K562 (cell line): ENCODE data around the gene TELO2. TPM values are rescaled to one million over a fixed set of nuclear protein-coding genes. Genes with fewer than 3 reads are reported as not detected.

Experiments
- ATAC-seq: fragments of 200-7000 bp; cut with Tn5 transposase; 3 replicates; pipeline ENCODE4 v1.9.1; 2020; ENCODE audit warnings: moderate library complexity
- BruUV-seq: library from RNA; stranded (reverse); fragments of 400-500 nt; replicated peaks from 2 replicates; lab custom pipeline; 2021; lab: Mats Ljungman, UMichigan
- CTCF ChIA-PET: fragments of 300-600 bp; formaldehyde crosslinking; extraction: SDS; loops from one replicate; lab custom pipeline; 2021; ENCODE audit warnings: low intra/inter-chr PET ratio; lab: Yijun Ruan, JAX
- POLR2A ChIA-PET: fragments of 300-600, 350-650 bp; sonication (Branson Sonifier 250); formaldehyde crosslinking; extraction: SDS; loops from one replicate; lab custom pipeline; 2021; ENCODE audit warnings: antibody characterized with exemption, inconsistent platforms; lab: Yijun Ruan, JAX
- DNase-seq, 4 experiments: peaks; one replicate each; pipeline versions ENCODE4 v3.0.0 to v3.0.0-alpha.2; 2011 to 2018; ENCODE audit warnings: low spot score in 3 of 4, mixed read lengths in 3 of 4; ENCODE audit errors: extremely low read depth in 1 of 4
- FAIRE-seq: peaks from 2 replicates; lab custom pipeline; 2011; peaks lifted over from hg19 to GRCh38; lab: Jason Lieb, UNC
- H2AFZ ChIP-seq: 2 replicates; pipeline ENCODE4 v1.6.0; 2011; ENCODE audit warnings: low read depth, low read length, control low read depth, inconsistent platforms
- H3K27ac ChIP-seq: fragments of 200-600 bp; 3 replicates; pipeline ENCODE4 v1.8.0; 2011; ENCODE audit warnings: low read depth, mild to moderate bottlenecking, control low read depth, inconsistent platforms, low read length, moderate library complexity, mixed read lengths; ENCODE audit errors: extremely low read depth
- H3K27me3 ChIP-seq, 2 experiments: fragments of 300-600 bp in 1 of 2; 2 replicates in 1 of 2; 3 replicates in 1 of 2; pipeline versions ENCODE4 v1.6.0 to v1.8.0; 2011; ENCODE audit warnings: inconsistent platforms in 2 of 2, low read length in 2 of 2, mild to moderate bottlenecking in 1 of 2, mixed read lengths in 1 of 2, moderate library complexity in 1 of 2; ENCODE audit not compliant: control insufficient read depth in 2 of 2, insufficient read depth in 2 of 2
- H3K36me3 ChIP-seq: fragments of 300-600 bp; 3 replicates; pipeline ENCODE4 v1.8.0; 2011; ENCODE audit warnings: mild to moderate bottlenecking, low read length, inconsistent platforms; ENCODE audit not compliant: control insufficient read depth, insufficient read depth
- H3K4me1 ChIP-seq, 2 experiments: fragments of 200-600 bp in 1 of 2; replicated peaks in 1 of 2; 2 replicates in 1 of 2; 3 replicates in 1 of 2; pipeline versions ENCODE4 v1.5.1 to v1.8.0; 2011; ENCODE audit warnings: inconsistent platforms in 2 of 2, low read length in 2 of 2, mild to moderate bottlenecking in 1 of 2, mixed read lengths in 1 of 2, moderate library complexity in 1 of 2; ENCODE audit not compliant: control insufficient read depth in 2 of 2, insufficient read depth in 2 of 2
- H3K4me2 ChIP-seq: 2 replicates; pipeline ENCODE4 v1.6.1; 2011; ENCODE audit warnings: low read length, control low read depth, inconsistent platforms, mixed read lengths; ENCODE audit not compliant: insufficient read depth
- H3K4me3 ChIP-seq: fragments of 200-600 bp; sonication (generic), shearing (Covaris generic); 2 replicates; pipeline ENCODE4 v1.5.1; 2016; ENCODE audit warnings: control low read depth, inconsistent platforms
- H3K79me2 ChIP-seq: fragments of 200-600 bp; 3 replicates; pipeline ENCODE4 v1.8.0; 2011; ENCODE audit warnings: low read length, inconsistent platforms; ENCODE audit not compliant: control insufficient read depth, insufficient read depth
- H3K9ac ChIP-seq, 2 experiments: 2 replicates each; pipeline versions ENCODE4 v1.6.0 to v1.6.1; 2011; ENCODE audit warnings: low read depth in 2 of 2, low read length in 2 of 2, control low read depth in 1 of 2, inconsistent platforms in 1 of 2, mild to moderate bottlenecking in 1 of 2, mixed read lengths in 1 of 2; ENCODE audit not compliant: insufficient read depth in 1 of 2
- H3K9me1 ChIP-seq: one replicate; pipeline ENCODE4 v1.6.0; 2011; ENCODE audit warnings: inconsistent platforms, mild to moderate bottlenecking, low read length, moderate library complexity; ENCODE audit not compliant: control insufficient read depth, insufficient read depth
- H3K9me3 ChIP-seq: replicated peaks from 2 replicates; pipeline ENCODE4 v1.5.1; 2011; ENCODE audit warnings: low read depth, low read length, inconsistent platforms; ENCODE audit not compliant: control insufficient read depth, insufficient read depth
- H4K20me1 ChIP-seq: replicated peaks from 2 replicates; pipeline ENCODE4 v1.6.1; 2011; ENCODE audit warnings: low read length, inconsistent platforms, mixed read lengths; ENCODE audit not compliant: control insufficient read depth, insufficient read depth
- HLTF ChIP-seq: fragments of 450-650 bp; IDR thresholded peaks from 2 replicates; pipeline ENCODE4 v1.6.1; 2016
- HNRNPL ChIP-seq: fragments of 200-400 bp; formaldehyde crosslinking; IDR thresholded peaks from 2 replicates; pipeline ENCODE4 v1.6.1; 2017; ENCODE audit warnings: low read depth, mild to moderate bottlenecking, low read length
- STAG1 ChIP-seq: sonication (generic); formaldehyde crosslinking; IDR thresholded peaks from 2 replicates; pipeline ENCODE4 v1.5.0; 2020; ENCODE audit warnings: missing genetic modification reagents, borderline replicate concordance
- ZNF436 ChIP-seq: fragments of 250-450, 450-650 bp; sonication (Bioruptor Pico); formaldehyde crosslinking; IDR thresholded peaks from 2 replicates; pipeline ENCODE4 v1.7.0; 2020; ENCODE audit warnings: mild to moderate bottlenecking
- WGBS: fragments of 100-300 bp; shearing (Covaris generic); methylation state at CpG from one replicate; pipeline ENCODE4 v1.1.6; 2016; ENCODE audit warnings: low coverage, mixed read lengths; ENCODE audit not compliant: insufficient coverage; ENCODE audit errors: missing lambda C conversion rate; 5-methylcytosine and 5-hydroxymethylcytosine counted together
- in situ Hi-C: fragments of 300-500 bp; cut with MboI; formaldehyde crosslinking; loops from 4 replicates; pipeline ENCODE4 v1.15.0; 2018; ENCODE audit warnings: inconsistent platforms, mixed read lengths
- intact Hi-C: fragments of 100-400 bp; cut with micrococcal nuclease; formaldehyde crosslinking; loops from 2 replicates; pipeline ENCODE4 v1.14.2; 2022
- polyA plus RNA-seq, 8 experiments: library from polyadenylated mRNA; depleted of rRNA in 4 of 8; stranded (reverse) in 5 of 8; unstranded in 3 of 8; fragments of >200 nt; fragmentation: Nextera tagmentation in 2 of 8; fragmentation: Illumina TruSeq in 1 of 8; extraction: Ambion mirVana in 2 of 8; extraction: Trizol in 1 of 8; gene quantifications; 2 replicates each; pipeline versions ENCODE4 v1.2.1 to v1.2.3, GENCODE V29; 2011 to 2014; ENCODE audit warnings: inconsistent platforms in 1 of 8, missing spikeins in 1 of 8
- total RNA-seq, 7 experiments: library from RNA; depleted of rRNA in 6 of 7; stranded (reverse); fragments of >200 nt in 6 of 7; fragmentation: Illumina TruSeq in 2 of 7; extraction: Trizol in 2 of 7; gene quantifications; 2 replicates each; pipeline versions ENCODE4 v1.2.1 to v1.2.3, GENCODE V29; 2011 to 2021; ENCODE audit warnings: low replicate concordance in 1 of 7
- TF ChIP-seq, protein P1 (sequence below): fragments of 450-650 bp; IDR thresholded peaks from 2 replicates; pipeline ENCODE4 v1.7.1; 2018; ENCODE audit warnings: mild to moderate bottlenecking, low read depth; ENCODE audit not compliant: partially characterized antibody
- TF ChIP-seq, protein P2 (sequence below): fragments of 450-650 bp; IDR thresholded peaks from 2 replicates; pipeline ENCODE4 v1.6.1; 2016; ENCODE audit warnings: low read depth

TELO2 gene
- total and polyA plus RNA-seq, 9 of the 15 experiments (the other 6 are each of a cell fraction or from before 2014, with no cell fraction given) = 0.51 to 91.8 (median 14.5) TPM

DNA sequence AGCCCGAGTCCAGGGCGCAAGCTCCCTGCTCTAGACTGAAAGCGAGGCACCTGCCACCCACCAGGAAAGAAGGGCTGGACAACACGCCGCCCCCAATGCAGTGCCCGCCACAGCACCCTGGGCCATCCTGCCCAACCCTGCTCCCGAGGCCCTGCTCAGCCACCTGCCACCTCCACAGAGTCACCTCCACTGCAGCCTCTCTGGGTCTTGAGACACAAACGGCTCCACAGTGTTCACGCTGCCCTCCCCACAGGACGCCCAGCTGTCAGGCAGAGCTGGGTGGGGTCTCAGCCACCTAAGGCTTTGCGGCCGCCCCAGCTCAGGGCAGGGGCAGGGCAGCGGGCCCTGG is 27.6 kb upstream of the TELO2 start:
- H2AFZ ChIP-seq = no peak overlapping the region
- no peak for DNase-seq
- H3K79me2 ChIP-seq = peaks cover 38% of the 10 kb centered on the region
- no peak for ATAC-seq
- peak overlapping the region in 1 of 2 experiments; percentile 40; a peak in 1 of 4 replicates for H3K9ac ChIP-seq
- H3K27ac ChIP-seq = no peak overlapping the region
- peaks cover 5 to 42% of the 10 kb centered on the region in 2 experiments; a peak in 3 of 5 replicates for H3K4me1 ChIP-seq
- WGBS = 92% methylated on average over 11 of the region's 13 CpGs
- H3K36me3 ChIP-seq = peaks cover 27% of the 10 kb centered on the region; the same call in 2 of the 3 replicates
- no peak overlapping the region for H3K4me3 ChIP-seq
- no peak for FAIRE-seq
- H3K27me3 ChIP-seq = no peaks in the 10 kb centered on the region
- H3K4me2 ChIP-seq = no peak overlapping the region
- peaks cover 3% of the 10 kb centered on the region for H3K9me1 ChIP-seq
- H3K9me3 ChIP-seq = no peaks in the 10 kb centered on the region
- BruUV-seq = no TSS peak
- intact Hi-C loops (no loop called here), in situ Hi-C loops (no loop called here)
- ChIA-PET POLR2A (interaction anchor here (0.6 to 1.0 kb wide), 3 partner anchors 11 to 22 kb away, joined by 3 to 4 read pairs (median 3); no protein-coding TSS in a partner anchor), CTCF (no interaction called here)
- H4K20me1 ChIP-seq = peaks cover 8% of the 10 kb centered on the region; the same call in 1 of the 2 replicates
- TF ChIP-seq, protein P1, sequence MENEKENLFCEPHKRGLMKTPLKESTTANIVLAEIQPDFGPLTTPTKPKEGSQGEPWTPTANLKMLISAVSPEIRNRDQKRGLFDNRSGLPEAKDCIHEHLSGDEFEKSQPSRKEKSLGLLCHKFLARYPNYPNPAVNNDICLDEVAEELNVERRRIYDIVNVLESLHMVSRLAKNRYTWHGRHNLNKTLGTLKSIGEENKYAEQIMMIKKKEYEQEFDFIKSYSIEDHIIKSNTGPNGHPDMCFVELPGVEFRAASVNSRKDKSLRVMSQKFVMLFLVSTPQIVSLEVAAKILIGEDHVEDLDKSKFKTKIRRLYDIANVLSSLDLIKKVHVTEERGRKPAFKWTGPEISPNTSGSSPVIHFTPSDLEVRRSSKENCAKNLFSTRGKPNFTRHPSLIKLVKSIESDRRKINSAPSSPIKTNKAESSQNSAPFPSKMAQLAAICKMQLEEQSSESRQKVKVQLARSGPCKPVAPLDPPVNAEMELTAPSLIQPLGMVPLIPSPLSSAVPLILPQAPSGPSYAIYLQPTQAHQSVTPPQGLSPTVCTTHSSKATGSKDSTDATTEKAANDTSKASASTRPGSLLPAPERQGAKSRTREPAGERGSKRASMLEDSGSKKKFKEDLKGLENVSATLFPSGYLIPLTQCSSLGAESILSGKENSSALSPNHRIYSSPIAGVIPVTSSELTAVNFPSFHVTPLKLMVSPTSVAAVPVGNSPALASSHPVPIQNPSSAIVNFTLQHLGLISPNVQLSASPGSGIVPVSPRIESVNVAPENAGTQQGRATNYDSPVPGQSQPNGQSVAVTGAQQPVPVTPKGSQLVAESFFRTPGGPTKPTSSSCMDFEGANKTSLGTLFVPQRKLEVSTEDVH = no peak
- TF ChIP-seq HNRNPL (no peak), ZNF436 (CRISPR knock-in tag) (no peak), HLTF (no peak), STAG1 (CRISPR knock-in tag) (no peak)
- TF ChIP-seq, protein P2, sequence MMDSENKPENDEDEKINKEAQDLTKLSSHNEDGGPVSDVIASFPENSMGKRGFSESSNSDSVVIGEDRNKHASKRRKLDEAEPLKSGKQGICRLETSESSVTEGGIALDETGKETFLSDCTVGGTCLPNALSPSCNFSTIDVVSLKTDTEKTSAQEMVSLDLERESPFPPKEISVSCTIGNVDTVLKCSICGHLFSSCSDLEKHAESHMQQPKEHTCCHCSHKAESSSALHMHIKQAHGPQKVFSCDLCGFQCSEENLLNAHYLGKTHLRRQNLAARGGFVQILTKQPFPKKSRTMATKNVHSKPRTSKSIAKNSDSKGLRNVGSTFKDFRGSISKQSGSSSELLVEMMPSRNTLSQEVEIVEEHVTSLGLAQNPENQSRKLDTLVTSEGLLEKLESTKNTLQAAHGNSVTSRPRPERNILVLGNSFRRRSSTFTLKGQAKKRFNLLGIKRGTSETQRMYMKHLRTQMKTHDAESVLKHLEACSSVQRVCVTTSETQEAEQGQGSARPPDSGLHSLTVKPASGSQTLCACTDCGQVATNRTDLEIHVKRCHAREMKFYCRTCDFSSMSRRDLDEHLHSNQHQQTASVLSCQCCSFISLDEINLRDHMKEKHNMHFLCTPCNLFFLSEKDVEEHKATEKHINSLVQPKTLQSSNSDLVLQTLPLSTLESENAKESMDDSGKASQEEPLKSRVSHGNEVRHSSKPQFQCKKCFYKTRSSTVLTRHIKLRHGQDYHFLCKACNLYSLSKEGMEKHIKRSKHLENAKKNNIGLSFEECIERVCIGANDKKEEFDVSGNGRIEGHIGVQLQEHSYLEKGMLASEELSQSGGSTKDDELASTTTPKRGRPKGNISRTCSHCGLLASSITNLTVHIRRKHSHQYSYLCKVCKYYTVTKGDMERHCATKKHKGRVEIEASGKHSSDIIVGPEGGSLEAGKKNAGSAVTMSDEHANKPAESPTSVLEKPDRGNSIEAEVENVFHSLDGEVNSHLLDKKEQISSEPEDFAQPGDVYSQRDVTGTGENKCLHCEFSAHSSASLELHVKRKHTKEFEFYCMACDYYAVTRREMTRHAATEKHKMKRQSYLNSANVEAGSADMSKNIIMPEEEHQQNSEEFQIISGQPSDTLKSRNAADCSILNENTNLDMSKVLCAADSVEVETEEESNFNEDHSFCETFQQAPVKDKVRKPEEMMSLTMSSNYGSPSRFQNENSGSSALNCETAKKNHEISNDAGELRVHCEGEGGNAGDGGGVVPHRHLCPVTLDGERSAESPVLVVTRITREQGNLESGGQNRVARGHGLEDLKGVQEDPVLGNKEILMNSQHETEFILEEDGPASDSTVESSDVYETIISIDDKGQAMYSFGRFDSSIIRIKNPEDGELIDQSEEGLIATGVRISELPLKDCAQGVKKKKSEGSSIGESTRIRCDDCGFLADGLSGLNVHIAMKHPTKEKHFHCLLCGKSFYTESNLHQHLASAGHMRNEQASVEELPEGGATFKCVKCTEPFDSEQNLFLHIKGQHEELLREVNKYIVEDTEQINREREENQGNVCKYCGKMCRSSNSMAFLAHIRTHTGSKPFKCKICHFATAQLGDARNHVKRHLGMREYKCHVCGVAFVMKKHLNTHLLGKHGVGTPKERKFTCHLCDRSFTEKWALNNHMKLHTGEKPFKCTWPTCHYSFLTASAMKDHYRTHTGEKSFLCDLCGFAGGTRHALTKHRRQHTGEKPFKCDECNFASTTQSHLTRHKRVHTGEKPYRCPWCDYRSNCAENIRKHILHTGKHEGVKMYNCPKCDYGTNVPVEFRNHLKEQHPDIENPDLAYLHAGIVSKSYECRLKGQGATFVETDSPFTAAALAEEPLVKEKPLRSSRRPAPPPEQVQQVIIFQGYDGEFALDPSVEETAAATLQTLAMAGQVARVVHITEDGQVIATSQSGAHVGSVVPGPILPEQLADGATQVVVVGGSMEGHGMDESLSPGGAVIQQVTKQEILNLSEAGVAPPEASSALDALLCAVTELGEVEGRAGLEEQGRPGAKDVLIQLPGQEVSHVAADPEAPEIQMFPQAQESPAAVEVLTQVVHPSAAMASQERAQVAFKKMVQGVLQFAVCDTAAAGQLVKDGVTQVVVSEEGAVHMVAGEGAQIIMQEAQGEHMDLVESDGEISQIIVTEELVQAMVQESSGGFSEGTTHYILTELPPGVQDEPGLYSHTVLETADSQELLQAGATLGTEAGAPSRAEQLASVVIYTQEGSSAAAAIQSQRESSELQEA = no peak
